HEK293T (cell line): ENCODE results near the gene ZNF8.

Experiments
- CTCF ChIA-PET: fragments of 350-600 bp; formaldehyde crosslinking; extraction: SDS; loops from one replicate; lab custom pipeline; 2021; ENCODE audit warnings: antibody characterized with exemption, inconsistent platforms; lab: Yijun Ruan, JAX
- POLR2A ChIA-PET: fragments of 350-600 bp; formaldehyde crosslinking; extraction: SDS; loops from one replicate; lab custom pipeline; 2020; ENCODE audit warnings: antibody characterized with exemption, inconsistent platforms; lab: Yijun Ruan, JAX
- DNase-seq: peaks from one replicate; pipeline ENCODE4 v3.0.0; 2012; ENCODE audit warnings: mixed read lengths; ENCODE audit errors: extremely low spot score
- ARNT ChIP-seq: fragments of 450-650 bp; IDR thresholded peaks from 2 replicates; pipeline ENCODE4 v1.6.1; 2017; ENCODE audit warnings: mild to moderate bottlenecking
- BHLHE40 ChIP-seq: fragments of 450-650 bp; IDR thresholded peaks from 2 replicates; pipeline ENCODE4 v1.6.1; 2016; ENCODE audit warnings: mild to moderate bottlenecking, moderate library complexity, borderline replicate concordance
- CTBP1 ChIP-seq: fragments of 450-650 bp; IDR thresholded peaks from 2 replicates; pipeline ENCODE4 v1.6.1; 2016; ENCODE audit warnings: borderline replicate concordance
- ELF4 ChIP-seq: fragments of 450-650 bp; IDR thresholded peaks from 2 replicates; pipeline ENCODE4 v1.6.1; 2017; ENCODE audit warnings: antibody characterized with exemption
- FOXA1 ChIP-seq: fragments of 450-650 bp; IDR thresholded peaks from 2 replicates; pipeline ENCODE4 v1.6.1; 2016; ENCODE audit warnings: mild to moderate bottlenecking
- FOXK2 ChIP-seq: fragments of 450-650 bp; IDR thresholded peaks from 2 replicates; pipeline ENCODE4 v1.6.1; 2016; ENCODE audit warnings: mild to moderate bottlenecking
- FOXM1 ChIP-seq: fragments of 450-650 bp; IDR thresholded peaks from 2 replicates; pipeline ENCODE4 v1.6.1; 2017; ENCODE audit warnings: mild to moderate bottlenecking, borderline replicate concordance
- HDGF ChIP-seq: fragments of 450-650 bp; IDR thresholded peaks from 2 replicates; pipeline ENCODE4 v1.6.1; 2017; ENCODE audit warnings: antibody characterized with exemption, borderline replicate concordance
- L3MBTL2 ChIP-seq: fragments of 450-650 bp; conservative IDR thresholded peaks from 2 replicates; pipeline ENCODE4 v1.6.1; 2016; ENCODE audit warnings: mild to moderate bottlenecking
- LEF1 ChIP-seq: fragments of 450-650 bp; IDR thresholded peaks from 2 replicates; pipeline ENCODE4 v1.6.1; 2017; ENCODE audit warnings: mild to moderate bottlenecking, borderline replicate concordance
- NFRKB ChIP-seq: fragments of 450-650 bp; IDR thresholded peaks from 2 replicates; pipeline ENCODE4 v1.6.1; 2016; ENCODE audit warnings: mild to moderate bottlenecking, moderate library complexity
- SP1 ChIP-seq: fragments of 450-650 bp; IDR thresholded peaks from 2 replicates; pipeline ENCODE4 v1.6.1; 2017
- SUZ12 ChIP-seq: fragments of 450-650 bp; IDR thresholded peaks from 2 replicates; pipeline ENCODE4 v1.6.1; 2016; ENCODE audit warnings: mild to moderate bottlenecking
- TARDBP ChIP-seq: fragments of 450-650 bp; IDR thresholded peaks from 2 replicates; pipeline ENCODE4 v1.6.1; 2016
- ZNF384 ChIP-seq: fragments of 450-650 bp; IDR thresholded peaks from 2 replicates; pipeline ENCODE4 v1.6.1; 2016
- TF ChIP-seq, protein P1 (sequence below): fragments of 450-650 bp; IDR thresholded peaks from 2 replicates; pipeline ENCODE4 v1.6.1; 2016

The ZNF8 gene

DNA sequence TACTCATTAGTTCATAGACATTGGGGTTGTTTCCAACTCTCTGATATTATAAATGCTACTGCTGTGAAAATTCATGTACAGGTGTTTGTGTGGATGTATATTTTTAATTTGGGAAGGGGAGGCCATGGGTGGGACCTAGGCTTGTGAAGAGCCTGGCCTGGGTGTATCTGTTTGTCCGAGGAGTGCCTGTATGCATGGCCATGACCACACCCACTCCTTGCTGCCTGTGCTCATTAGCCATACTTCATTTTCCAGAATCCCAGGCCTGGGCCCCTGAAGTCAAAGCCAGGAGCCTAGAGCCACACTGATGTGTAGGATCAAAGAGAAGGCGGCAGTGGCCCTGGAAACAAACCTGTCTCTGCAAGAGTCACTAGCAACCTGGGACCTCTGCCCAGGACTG is 36.8 kb downstream of the ZNF8 start:
- TF ChIP-seq TARDBP (no peak), ZNF384 (no peak), FOXA1 (no peak), L3MBTL2 (no peak), ELF4 (no peak), CTBP1 (no peak), ARNT (no peak), HDGF (no peak), SP1 (no peak), FOXK2 (no peak), SUZ12 (no peak)
- TF ChIP-seq, protein P1, sequence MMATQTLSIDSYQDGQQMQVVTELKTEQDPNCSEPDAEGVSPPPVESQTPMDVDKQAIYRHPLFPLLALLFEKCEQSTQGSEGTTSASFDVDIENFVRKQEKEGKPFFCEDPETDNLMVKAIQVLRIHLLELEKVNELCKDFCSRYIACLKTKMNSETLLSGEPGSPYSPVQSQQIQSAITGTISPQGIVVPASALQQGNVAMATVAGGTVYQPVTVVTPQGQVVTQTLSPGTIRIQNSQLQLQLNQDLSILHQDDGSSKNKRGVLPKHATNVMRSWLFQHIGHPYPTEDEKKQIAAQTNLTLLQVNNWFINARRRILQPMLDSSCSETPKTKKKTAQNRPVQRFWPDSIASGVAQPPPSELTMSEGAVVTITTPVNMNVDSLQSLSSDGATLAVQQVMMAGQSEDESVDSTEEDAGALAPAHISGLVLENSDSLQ: no peak
- ChIA-PET POLR2A (no interaction called here), CTCF (no interaction called here)
- no peak for DNase-seq

DNA sequence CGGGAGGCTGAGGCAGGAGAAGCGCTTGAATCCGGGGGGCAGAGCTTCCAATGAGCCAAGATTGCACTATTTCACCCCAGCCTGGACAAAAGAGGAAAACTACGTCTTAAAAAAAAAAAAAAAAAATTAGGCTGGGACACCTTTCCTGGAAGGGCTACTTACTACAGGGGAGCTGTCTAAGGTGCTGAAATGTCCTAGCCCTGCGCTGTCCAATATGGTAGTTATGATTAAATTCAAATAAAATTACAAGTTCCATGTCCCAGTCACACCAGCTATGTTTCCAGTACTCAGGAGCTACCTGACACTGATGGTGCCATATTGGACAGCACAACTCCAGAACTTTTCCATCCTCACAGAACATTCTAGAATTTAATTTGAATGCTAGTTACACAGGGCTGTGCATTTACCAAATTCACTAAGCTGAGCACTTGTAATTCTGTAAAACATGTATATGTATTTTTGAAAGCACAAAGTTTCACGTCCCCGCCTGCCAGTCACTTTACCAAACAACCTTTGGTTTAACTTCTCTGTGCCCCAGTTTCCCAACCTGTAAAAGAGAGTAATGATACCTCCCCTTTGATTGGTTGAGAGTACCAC is 38.8 kb downstream of the ZNF8 start:
- ChIA-PET CTCF (no interaction called here), POLR2A (interaction anchor here (1.3 kb wide), 1 partner anchor 9 kb away, joined by 4 read pairs; the partner anchor contains the start of gene ZSCAN22)
- DNase-seq: no peak
- TF ChIP-seq FOXM1 (no peak), CTBP1 (no peak), FOXA1 (no peak), NFRKB (no peak), ELF4 (no peak), TARDBP (no peak), L3MBTL2 (no peak), HDGF (no peak), ZNF384 (no peak), SP1 (no peak), BHLHE40 (no peak), FOXK2 (no peak), ARNT (no peak), LEF1 (no peak), SUZ12 (no peak)
- TF ChIP-seq, protein P1: no peak

DNA sequence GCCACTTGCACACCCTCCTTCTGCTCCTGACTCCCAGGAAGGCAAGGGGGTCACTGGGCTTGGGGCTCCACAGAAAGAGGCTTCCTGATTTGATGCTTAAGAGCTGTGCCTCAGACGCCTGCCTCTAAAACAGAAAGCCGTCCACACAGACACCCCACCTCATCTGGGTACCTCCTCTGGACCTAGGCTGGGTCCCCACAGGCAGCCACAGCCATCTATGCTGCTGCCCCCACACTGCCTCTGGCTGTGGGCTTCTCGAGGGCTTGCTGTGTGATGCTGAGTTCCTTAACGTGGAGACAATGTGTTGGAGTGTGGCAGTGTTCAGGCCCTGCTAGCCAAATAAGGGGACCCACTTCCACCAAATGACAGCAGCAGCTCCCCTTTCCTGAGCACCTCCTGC is 39.5 kb downstream of the ZNF8 start:
- no peak for DNase-seq
- POLR2A ChIA-PET: no interaction called here
- CTCF ChIA-PET: no interaction called here
- no peak for TF ChIP-seq TARDBP
- no peak for TF ChIP-seq FOXK2
- TF ChIP-seq L3MBTL2: no peak
- TF ChIP-seq LEF1: no peak
- no peak for TF ChIP-seq ZNF384
- no peak for TF ChIP-seq FOXM1
- no peak for TF ChIP-seq NFRKB
- no peak for TF ChIP-seq FOXA1
- no peak for TF ChIP-seq BHLHE40
- TF ChIP-seq HDGF: no peak
- no peak for TF ChIP-seq ARNT
- TF ChIP-seq ELF4: no peak

DNA sequence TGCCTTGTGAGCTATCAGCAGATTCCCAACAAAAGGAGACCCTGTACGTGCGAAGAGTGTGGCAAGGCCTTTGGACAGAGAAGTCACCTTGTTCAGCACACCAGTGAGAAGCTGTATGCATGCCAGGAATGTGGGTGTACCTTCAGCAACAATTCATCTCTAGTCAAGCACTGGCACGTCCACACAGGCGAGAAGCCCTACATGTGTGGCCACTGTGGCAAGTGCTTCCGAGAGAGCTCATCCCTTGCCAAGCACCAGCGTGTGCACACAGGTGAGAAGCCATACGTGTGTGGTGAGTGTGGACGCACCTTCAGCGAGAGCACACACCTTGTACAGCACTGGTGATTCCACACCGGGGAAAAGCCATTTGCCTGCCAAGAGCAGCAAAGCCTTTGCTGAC is 40.5 kb downstream of the ZNF8 start:
- ChIA-PET POLR2A (interaction anchor here (0.7 kb wide), 1 partner anchor 14 kb away, joined by 3 read pairs; no protein-coding TSS in a partner anchor), CTCF (no interaction called here)
- TF ChIP-seq L3MBTL2: no peak
- no peak for TF ChIP-seq FOXM1
- no peak for TF ChIP-seq FOXK2
- no peak for TF ChIP-seq ZNF384
- no peak for TF ChIP-seq FOXA1
- no peak for TF ChIP-seq SP1
- TF ChIP-seq, protein P1: no peak
- TF ChIP-seq NFRKB: no peak
- TF ChIP-seq TARDBP: no peak
- no peak for TF ChIP-seq HDGF
- TF ChIP-seq SUZ12: no peak
- TF ChIP-seq ARNT: no peak
- no peak for TF ChIP-seq LEF1
- no peak for TF ChIP-seq CTBP1
- no peak for TF ChIP-seq ELF4
- no peak for TF ChIP-seq BHLHE40
- DNase-seq: no peak

DNA sequence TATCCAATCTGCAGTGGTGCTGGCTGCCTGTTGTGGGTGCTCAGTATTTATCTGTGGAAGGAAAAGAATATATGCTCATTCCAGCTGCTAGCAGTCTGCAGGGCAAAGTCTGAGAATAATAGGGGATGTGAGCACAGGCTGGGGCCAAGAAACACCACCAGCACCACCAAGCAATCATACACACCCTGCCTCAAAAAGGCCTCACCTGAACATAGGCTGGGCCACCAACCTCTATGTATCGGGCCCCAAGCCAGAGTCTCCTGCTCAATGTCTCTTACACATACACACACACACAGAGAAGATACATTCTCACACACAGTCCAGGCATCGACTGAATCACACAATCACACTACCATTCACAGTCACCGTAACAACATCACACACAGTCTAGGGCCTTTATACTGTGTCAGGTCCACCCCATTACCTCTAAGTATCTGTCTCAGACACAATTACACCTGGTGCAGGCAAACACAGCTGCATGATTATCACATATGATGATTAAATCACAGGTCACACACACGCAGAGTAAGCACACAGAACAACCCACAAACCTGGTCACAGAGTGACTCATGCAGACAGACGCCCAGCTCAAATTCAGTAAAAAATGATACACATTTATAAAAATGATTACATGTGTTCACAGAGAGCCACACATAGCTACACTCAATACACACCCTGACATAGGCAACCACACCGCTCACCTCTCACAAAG is 46.7 kb downstream of the ZNF8 start:
- ChIA-PET CTCF (no interaction called here), POLR2A (interaction anchor here (1.6 to 1.7 kb wide), 2 partner anchors 9 to 37 kb away, joined by 4 to 18 read pairs; partner anchors contain the start of gene ZNF497)
- no peak for DNase-seq
- TF ChIP-seq CTBP1 (no peak), SP1 (no peak), SUZ12 (no peak), ARNT (no peak), FOXK2 (no peak), ELF4 (no peak), FOXA1 (no peak)
- TF ChIP-seq, protein P1: no peak
